K562 (cell line): ENCODE data around the gene TBC1D9. TPM values are rescaled to one million over a fixed set of nuclear protein-coding genes. Genes with fewer than 3 reads are reported as not detected.

Experiments
- ATAC-seq: fragments of 200-7000 bp; cut with Tn5 transposase; 3 replicates; pipeline ENCODE4 v1.9.1; 2020; ENCODE audit warnings: moderate library complexity
- BruUV-seq: library from RNA; stranded (reverse); fragments of 400-500 nt; replicated peaks from 2 replicates; lab custom pipeline; 2021; lab: Mats Ljungman, UMichigan
- CTCF ChIA-PET: fragments of 300-600 bp; formaldehyde crosslinking; extraction: SDS; loops from one replicate; lab custom pipeline; 2021; ENCODE audit warnings: low intra/inter-chr PET ratio; lab: Yijun Ruan, JAX
- POLR2A ChIA-PET: fragments of 300-600, 350-650 bp; sonication (Branson Sonifier 250); formaldehyde crosslinking; extraction: SDS; loops from one replicate; lab custom pipeline; 2021; ENCODE audit warnings: antibody characterized with exemption, inconsistent platforms; lab: Yijun Ruan, JAX
- DNase-seq, 4 experiments: peaks; one replicate each; pipeline versions ENCODE4 v3.0.0 to v3.0.0-alpha.2; 2011 to 2018; ENCODE audit warnings: low spot score in 3 of 4, mixed read lengths in 3 of 4; ENCODE audit errors: extremely low read depth in 1 of 4
- FAIRE-seq: peaks from 2 replicates; lab custom pipeline; 2011; peaks lifted over from hg19 to GRCh38; lab: Jason Lieb, UNC
- H2AFZ ChIP-seq: 2 replicates; pipeline ENCODE4 v1.6.0; 2011; ENCODE audit warnings: low read depth, low read length, control low read depth, inconsistent platforms
- H3K27ac ChIP-seq: fragments of 200-600 bp; 3 replicates; pipeline ENCODE4 v1.8.0; 2011; ENCODE audit warnings: low read depth, mild to moderate bottlenecking, control low read depth, inconsistent platforms, low read length, moderate library complexity, mixed read lengths; ENCODE audit errors: extremely low read depth
- H3K27me3 ChIP-seq, 2 experiments: fragments of 300-600 bp in 1 of 2; 2 replicates in 1 of 2; 3 replicates in 1 of 2; pipeline versions ENCODE4 v1.6.0 to v1.8.0; 2011; ENCODE audit warnings: inconsistent platforms in 2 of 2, low read length in 2 of 2, mild to moderate bottlenecking in 1 of 2, mixed read lengths in 1 of 2, moderate library complexity in 1 of 2; ENCODE audit not compliant: control insufficient read depth in 2 of 2, insufficient read depth in 2 of 2
- H3K36me3 ChIP-seq: fragments of 300-600 bp; 3 replicates; pipeline ENCODE4 v1.8.0; 2011; ENCODE audit warnings: mild to moderate bottlenecking, low read length, inconsistent platforms; ENCODE audit not compliant: control insufficient read depth, insufficient read depth
- H3K4me1 ChIP-seq, 2 experiments: fragments of 200-600 bp in 1 of 2; replicated peaks in 1 of 2; 2 replicates in 1 of 2; 3 replicates in 1 of 2; pipeline versions ENCODE4 v1.5.1 to v1.8.0; 2011; ENCODE audit warnings: inconsistent platforms in 2 of 2, low read length in 2 of 2, mild to moderate bottlenecking in 1 of 2, mixed read lengths in 1 of 2, moderate library complexity in 1 of 2; ENCODE audit not compliant: control insufficient read depth in 2 of 2, insufficient read depth in 2 of 2
- H3K4me2 ChIP-seq: 2 replicates; pipeline ENCODE4 v1.6.1; 2011; ENCODE audit warnings: low read length, control low read depth, inconsistent platforms, mixed read lengths; ENCODE audit not compliant: insufficient read depth
- H3K4me3 ChIP-seq: fragments of 200-600 bp; sonication (generic), shearing (Covaris generic); 2 replicates; pipeline ENCODE4 v1.5.1; 2016; ENCODE audit warnings: control low read depth, inconsistent platforms
- H3K79me2 ChIP-seq: fragments of 200-600 bp; 3 replicates; pipeline ENCODE4 v1.8.0; 2011; ENCODE audit warnings: low read length, inconsistent platforms; ENCODE audit not compliant: control insufficient read depth, insufficient read depth
- H3K9ac ChIP-seq, 2 experiments: 2 replicates each; pipeline versions ENCODE4 v1.6.0 to v1.6.1; 2011; ENCODE audit warnings: low read depth in 2 of 2, low read length in 2 of 2, control low read depth in 1 of 2, inconsistent platforms in 1 of 2, mild to moderate bottlenecking in 1 of 2, mixed read lengths in 1 of 2; ENCODE audit not compliant: insufficient read depth in 1 of 2
- H3K9me1 ChIP-seq: one replicate; pipeline ENCODE4 v1.6.0; 2011; ENCODE audit warnings: inconsistent platforms, mild to moderate bottlenecking, low read length, moderate library complexity; ENCODE audit not compliant: control insufficient read depth, insufficient read depth
- H3K9me3 ChIP-seq: replicated peaks from 2 replicates; pipeline ENCODE4 v1.5.1; 2011; ENCODE audit warnings: low read depth, low read length, inconsistent platforms; ENCODE audit not compliant: control insufficient read depth, insufficient read depth
- H4K20me1 ChIP-seq: replicated peaks from 2 replicates; pipeline ENCODE4 v1.6.1; 2011; ENCODE audit warnings: low read length, inconsistent platforms, mixed read lengths; ENCODE audit not compliant: control insufficient read depth, insufficient read depth
- ARID2 ChIP-seq: fragments of 450-650 bp; IDR thresholded peaks from 2 replicates; pipeline ENCODE4 v1.6.1; 2017; ENCODE audit warnings: antibody characterized with exemption, mild to moderate bottlenecking
- WGBS: fragments of 100-300 bp; shearing (Covaris generic); methylation state at CpG from one replicate; pipeline ENCODE4 v1.1.6; 2016; ENCODE audit warnings: low coverage, mixed read lengths; ENCODE audit not compliant: insufficient coverage; ENCODE audit errors: missing lambda C conversion rate; 5-methylcytosine and 5-hydroxymethylcytosine counted together
- in situ Hi-C: fragments of 300-500 bp; cut with MboI; formaldehyde crosslinking; loops from 4 replicates; pipeline ENCODE4 v1.15.0; 2018; ENCODE audit warnings: inconsistent platforms, mixed read lengths
- intact Hi-C: fragments of 100-400 bp; cut with micrococcal nuclease; formaldehyde crosslinking; loops from 2 replicates; pipeline ENCODE4 v1.14.2; 2022
- polyA plus RNA-seq, 8 experiments: library from polyadenylated mRNA; depleted of rRNA in 4 of 8; stranded (reverse) in 5 of 8; unstranded in 3 of 8; fragments of >200 nt; fragmentation: Nextera tagmentation in 2 of 8; fragmentation: Illumina TruSeq in 1 of 8; extraction: Ambion mirVana in 2 of 8; extraction: Trizol in 1 of 8; gene quantifications; 2 replicates each; pipeline versions ENCODE4 v1.2.1 to v1.2.3, GENCODE V29; 2011 to 2014; ENCODE audit warnings: inconsistent platforms in 1 of 8, missing spikeins in 1 of 8
- small RNA-seq: library from RNA; depleted of rRNA; stranded (forward); fragments of <200 nt; gene quantifications from one replicate; pipeline ENCODE3, GENCODE V24; 2014
- total RNA-seq, 7 experiments: library from RNA; depleted of rRNA in 6 of 7; stranded (reverse); fragments of >200 nt in 6 of 7; fragmentation: Illumina TruSeq in 2 of 7; extraction: Trizol in 2 of 7; gene quantifications; 2 replicates each; pipeline versions ENCODE4 v1.2.1 to v1.2.3, GENCODE V29; 2011 to 2021; ENCODE audit warnings: low replicate concordance in 1 of 7
- TF ChIP-seq, protein P1 (sequence below), 2 experiments: IDR thresholded peaks; 2 replicates each; pipeline ENCODE4 v1.6.1; 2011; ENCODE audit warnings: borderline replicate concordance in 1 of 2, control low read depth in 1 of 2, low read depth in 1 of 2, low read length in 1 of 2, mild to moderate bottlenecking in 1 of 2, mixed read lengths in 1 of 2, moderate library complexity in 1 of 2; ENCODE audit not compliant: insufficient read depth in 1 of 2, insufficient read length in 1 of 2, poor library complexity in 1 of 2, severe bottlenecking in 1 of 2; ENCODE audit errors: extremely low read depth in 1 of 2
- TF ChIP-seq, protein P2 (sequence below): IDR thresholded peaks from 2 replicates; pipeline ENCODE4 v1.6.1; 2014; ENCODE audit warnings: antibody characterized with exemption

Gene TBC1D9
- total and polyA plus RNA-seq, 9 of the 15 experiments (the other 6 are each of a cell fraction or from before 2014, with no cell fraction given), result 0.13 TPM; not detected in 8

GRCh38 chr4:140571620-140572019 is 184.6 kb downstream of the TBC1D9 start:
- Histone ChIP-seq H3K4me2 (no peak overlapping the region), H3K9me1 (no peaks in the 10 kb centered on the region), H3K4me1 (peaks cover 0 to 6% of the 10 kb centered on the region in 2 experiments; a peak in 1 of 5 replicates), H2AFZ (no peak overlapping the region), H3K4me3 (no peak overlapping the region), H3K9me3 (no peaks in the 10 kb centered on the region), H3K9ac (no peak overlapping the region), H3K27ac (no peak overlapping the region), H3K36me3 (no peaks in the 10 kb centered on the region), H3K79me2 (no peaks in the 10 kb centered on the region), H4K20me1 (no peaks in the 10 kb centered on the region), H3K27me3 (peaks cover 29 to 32% of the 10 kb centered on the region in 2 experiments)
- in situ Hi-C loops, result no loop called here
- FAIRE-seq, result no peak
- no TSS peak for BruUV-seq
- 4% methylated on average over 2 of the region's 2 CpGs for WGBS
- CTCF ChIA-PET, result no interaction called here
- TF ChIP-seq, protein P1, sequence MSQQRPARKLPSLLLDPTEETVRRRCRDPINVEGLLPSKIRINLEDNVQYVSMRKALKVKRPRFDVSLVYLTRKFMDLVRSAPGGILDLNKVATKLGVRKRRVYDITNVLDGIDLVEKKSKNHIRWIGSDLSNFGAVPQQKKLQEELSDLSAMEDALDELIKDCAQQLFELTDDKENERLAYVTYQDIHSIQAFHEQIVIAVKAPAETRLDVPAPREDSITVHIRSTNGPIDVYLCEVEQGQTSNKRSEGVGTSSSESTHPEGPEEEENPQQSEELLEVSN (IDR thresholded peaks at IDR 0.05; ENCODE audit: borderline replicate concordance in 1 of 2, extremely low read depth in 1 of 2, insufficient read depth in 1 of 2, insufficient read length in 1 of 2, low read depth in 1 of 2, low read length in 1 of 2, poor library complexity in 1 of 2, severe bottlenecking in 1 of 2), result no peak
- TF ChIP-seq, protein P2, sequence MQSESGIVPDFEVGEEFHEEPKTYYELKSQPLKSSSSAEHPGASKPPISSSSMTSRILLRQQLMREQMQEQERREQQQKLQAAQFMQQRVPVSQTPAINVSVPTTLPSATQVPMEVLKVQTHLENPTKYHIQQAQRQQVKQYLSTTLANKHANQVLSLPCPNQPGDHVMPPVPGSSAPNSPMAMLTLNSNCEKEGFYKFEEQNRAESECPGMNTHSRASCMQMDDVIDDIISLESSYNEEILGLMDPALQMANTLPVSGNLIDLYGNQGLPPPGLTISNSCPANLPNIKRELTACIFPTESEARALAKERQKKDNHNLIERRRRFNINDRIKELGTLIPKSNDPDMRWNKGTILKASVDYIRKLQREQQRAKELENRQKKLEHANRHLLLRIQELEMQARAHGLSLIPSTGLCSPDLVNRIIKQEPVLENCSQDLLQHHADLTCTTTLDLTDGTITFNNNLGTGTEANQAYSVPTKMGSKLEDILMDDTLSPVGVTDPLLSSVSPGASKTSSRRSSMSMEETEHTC, result no peak
- TF ChIP-seq ARID2, result no peak
- ATAC-seq, result no peak
- DNase-seq, result no peak
- intact Hi-C loops, result no loop called here
- POLR2A ChIA-PET, result interaction anchor here (0.7 kb wide), 1 partner anchor 199 kb away, joined by 3 read pairs; no protein-coding TSS in a partner anchor

Small RNAs within 50 kb of the gene (small RNA-seq; reads per million reads assigned to genes)
- gene AC108019.1 (not detected), gene RF00019 (not detected), gene RN7SL152P (not detected), gene RNY1P14 (not detected)

Other genes with a start within 250 kb of the TBC1D9 start
- gene ELMOD2, start 232.2 kb downstream of the TBC1D9 start, total RNA-seq (2014; rRNA removed), result 11.1 and 13.7 TPM in 2 replicates
- 23.3 and 27.6 TPM in 2 replicates for gene ELMOD2, start 232.2 kb downstream of the TBC1D9 start, total RNA-seq (2014; rRNA removed; fragmentation: Illumina TruSeq; extraction: Trizol)
- 20.8 and 22.9 TPM in 2 replicates for gene ELMOD2, start 232.2 kb downstream of the TBC1D9 start, total RNA-seq (2015; rRNA removed; fragmentation: Illumina TruSeq; extraction: Trizol)
- gene ELMOD2, start 232.2 kb downstream of the TBC1D9 start, total RNA-seq (2021), result 21.9 and 24.0 TPM in 2 replicates
- 12.3 and 22.3 TPM in 2 replicates for gene ELMOD2, start 232.2 kb downstream of the TBC1D9 start, polyA plus RNA-seq (2011; rRNA removed)
- 13.3 and 14.3 TPM in 2 replicates for gene ELMOD2, start 232.2 kb downstream of the TBC1D9 start, polyA plus RNA-seq (2014; fragmentation: Illumina TruSeq; extraction: Trizol)
- gene ELMOD2, start 232.2 kb downstream of the TBC1D9 start, polyA plus RNA-seq (2014; fragmentation: Nextera tagmentation; extraction: Ambion mirVana), result 10 to 100 TPM; 11.0 to 13.1 TPM
- 12.1 and 12.3 TPM in 2 replicates for gene ELMOD2, start 232.2 kb downstream of the TBC1D9 start, polyA plus RNA-seq (2014; rRNA removed)
- not detected in 2 replicates for gene UCP1, start 187.4 kb downstream of the TBC1D9 start, total RNA-seq (2014; rRNA removed)
- not detected in 2 replicates for gene UCP1, start 187.4 kb downstream of the TBC1D9 start, total RNA-seq (2014; rRNA removed; fragmentation: Illumina TruSeq; extraction: Trizol)
- gene UCP1, start 187.4 kb downstream of the TBC1D9 start, total RNA-seq (2015; rRNA removed; fragmentation: Illumina TruSeq; extraction: Trizol), result not detected in 2 replicates
- gene UCP1, start 187.4 kb downstream of the TBC1D9 start, total RNA-seq (2021), result not detected in 2 replicates
- not detected in 2 replicates for gene UCP1, start 187.4 kb downstream of the TBC1D9 start, polyA plus RNA-seq (2011; rRNA removed)
- gene UCP1, start 187.4 kb downstream of the TBC1D9 start, polyA plus RNA-seq (2014; fragmentation: Illumina TruSeq; extraction: Trizol), result not detected in 2 replicates
- not detected for gene UCP1, start 187.4 kb downstream of the TBC1D9 start, polyA plus RNA-seq (2014; fragmentation: Nextera tagmentation; extraction: Ambion mirVana)
- gene UCP1, start 187.4 kb downstream of the TBC1D9 start, polyA plus RNA-seq (2014; rRNA removed), result not detected in 2 replicates